NCI-H510A (cell line): ENCODE data around the gene MAPK8IP3.

Experiments
- DNase-seq: peaks from one replicate; lab custom pipeline; 2025; lab: John Stamatoyannopoulos, UW

The MAPK8IP3 gene

GRCh38 chr16:1809281-1809801 is 103.3 kb downstream of the MAPK8IP3 start:
- no peak for DNase-seq

- no peak for DNase-seq
These were observed 104.1 kb downstream of the MAPK8IP3 start for GRCh38 chr16:1810106-1810505.

GRCh38 chr16:1810536-1810935 is 104.5 kb downstream of the MAPK8IP3 start:
- DNase-seq = no peak

- no peak for DNase-seq
These were observed 106.8 kb downstream of the MAPK8IP3 start for GRCh38 chr16:1812732-1813163.

DNA sequence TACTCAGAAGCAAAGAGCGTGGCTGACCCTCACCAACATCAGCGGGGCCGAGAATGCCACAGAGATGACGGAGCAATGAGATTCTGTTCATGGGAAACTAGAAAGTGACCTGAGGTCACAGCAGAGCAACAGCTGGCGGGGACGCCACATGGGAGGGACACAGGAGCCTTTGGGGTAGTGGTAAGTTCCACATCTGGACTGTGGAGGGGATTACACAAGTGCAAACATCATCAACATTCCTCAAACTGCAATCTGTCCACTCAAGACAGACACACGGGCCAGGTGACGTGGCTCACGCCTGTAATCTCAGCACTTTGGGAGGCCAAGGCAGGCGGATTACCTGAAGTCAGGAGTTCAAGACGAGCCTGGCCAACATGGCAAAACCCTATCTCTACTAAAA is 109.5 kb downstream of the MAPK8IP3 start:
- DNase-seq = no peak

DNA sequence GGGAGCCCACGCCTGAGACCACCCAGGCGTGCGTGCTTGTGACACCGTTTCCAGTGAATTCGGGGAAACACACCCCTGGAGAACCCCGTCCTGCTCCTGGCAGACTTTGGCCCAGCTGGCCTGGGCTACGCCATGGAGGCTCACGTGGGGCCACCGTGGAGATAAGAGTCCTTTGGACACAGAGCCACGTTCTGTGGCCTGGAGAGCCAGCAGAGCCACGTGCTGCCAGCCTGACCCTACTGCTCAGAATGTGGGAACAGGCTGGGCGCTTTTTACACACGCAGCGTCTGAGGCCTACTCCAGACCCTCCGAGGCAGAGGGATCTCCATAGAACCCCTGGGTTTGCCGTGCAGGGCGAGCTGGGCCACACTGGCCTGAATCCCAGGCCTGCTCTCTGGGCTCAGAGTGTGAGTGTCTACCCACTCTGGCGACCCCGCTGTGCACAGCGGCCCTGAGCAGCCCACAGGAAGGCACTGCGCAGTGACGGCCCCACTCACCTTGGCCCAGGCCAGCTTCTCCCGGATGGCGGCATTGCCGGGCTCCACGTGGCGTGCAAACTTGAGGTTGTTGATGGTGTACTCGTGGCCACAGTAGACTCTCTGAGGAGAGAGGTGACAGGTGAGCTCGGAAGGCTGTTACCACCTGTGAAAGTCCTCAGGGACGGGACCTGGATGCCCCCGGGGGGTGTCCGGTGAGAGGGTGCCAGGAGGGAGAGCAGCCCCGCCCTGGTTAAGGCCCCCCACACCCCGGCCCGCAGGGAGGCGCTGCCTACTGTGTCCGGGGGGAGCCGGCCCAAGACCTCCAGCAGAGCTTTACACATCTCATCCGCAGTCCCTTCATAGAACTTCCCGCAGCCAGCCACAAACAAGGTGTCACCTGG is 110.6 kb downstream of the MAPK8IP3 start:
- DNase-seq = no peak

DNA sequence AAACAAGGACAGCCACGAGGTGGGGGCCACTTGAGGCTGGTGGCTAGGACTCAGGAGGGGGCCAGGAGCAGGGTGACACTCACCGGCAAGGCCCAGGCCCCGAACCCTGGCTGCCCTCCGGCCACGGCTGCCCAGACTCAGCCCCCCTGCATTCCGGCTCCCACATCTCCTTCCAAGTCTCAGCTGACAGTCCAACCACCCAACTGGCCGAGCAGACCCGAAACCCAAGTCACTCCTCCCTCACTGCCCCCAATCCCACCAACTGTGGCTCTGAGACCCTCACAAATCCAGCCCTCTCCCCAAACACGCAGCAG is 111.2 kb downstream of the MAPK8IP3 start:
- DNase-seq = no peak

DNA sequence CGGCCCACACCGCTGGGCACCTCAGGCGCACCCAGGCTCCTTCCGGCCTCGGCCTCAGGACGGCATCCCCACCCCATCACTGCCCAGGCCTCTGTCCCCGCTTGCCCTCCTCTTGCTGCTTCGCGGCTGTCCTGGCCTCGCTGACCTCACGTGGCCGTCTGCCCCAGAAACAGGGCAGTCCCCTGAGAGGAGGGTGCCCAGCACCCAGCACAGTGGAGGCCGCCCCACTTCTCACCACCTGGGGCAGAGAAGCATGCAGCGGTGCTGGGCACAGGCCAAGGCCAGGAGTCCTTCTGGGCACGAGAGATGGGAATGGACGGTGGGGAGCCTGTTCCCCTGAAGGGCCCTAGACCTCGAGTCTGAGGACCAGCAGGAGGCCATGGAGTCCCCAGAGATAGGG is 111.7 kb downstream of the MAPK8IP3 start:
- DNase-seq = no peak

DNA sequence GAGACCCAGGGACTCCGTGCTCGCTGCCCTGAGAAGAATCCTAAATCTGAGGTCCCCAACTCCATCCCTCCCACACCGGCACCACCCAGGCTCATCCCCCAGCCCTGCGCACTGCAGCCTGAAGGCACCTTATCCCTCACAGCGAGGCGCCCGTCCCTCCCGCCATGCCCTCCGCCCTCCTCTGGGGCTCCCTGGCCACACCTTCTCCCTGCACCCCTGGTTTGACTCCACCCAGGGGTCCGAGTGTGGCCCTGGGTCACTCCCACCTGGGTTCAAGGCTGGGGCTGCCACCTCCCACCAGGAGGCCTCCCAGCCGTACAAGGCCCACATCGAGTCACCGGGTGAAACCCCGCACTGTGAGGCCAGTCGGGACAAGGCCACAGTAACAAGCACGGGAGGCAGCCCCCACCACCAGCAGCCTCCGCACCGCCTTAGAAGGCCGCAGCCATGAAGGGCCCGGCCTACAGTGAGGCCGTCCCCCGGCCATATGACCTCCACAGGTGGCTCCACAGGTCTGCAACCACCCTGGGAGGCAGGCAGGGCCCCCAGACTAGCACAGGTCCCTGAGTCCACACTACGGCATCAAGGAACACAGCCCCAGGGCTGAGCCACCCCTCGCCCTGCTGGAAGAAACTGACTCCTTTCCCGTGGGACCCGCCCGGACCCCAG is 112.3 kb downstream of the MAPK8IP3 start:
- DNase-seq = no peak

- no peak for DNase-seq
These were observed 113.0 kb downstream of the MAPK8IP3 start for GRCh38 chr16:1818873-1819525.

DNA sequence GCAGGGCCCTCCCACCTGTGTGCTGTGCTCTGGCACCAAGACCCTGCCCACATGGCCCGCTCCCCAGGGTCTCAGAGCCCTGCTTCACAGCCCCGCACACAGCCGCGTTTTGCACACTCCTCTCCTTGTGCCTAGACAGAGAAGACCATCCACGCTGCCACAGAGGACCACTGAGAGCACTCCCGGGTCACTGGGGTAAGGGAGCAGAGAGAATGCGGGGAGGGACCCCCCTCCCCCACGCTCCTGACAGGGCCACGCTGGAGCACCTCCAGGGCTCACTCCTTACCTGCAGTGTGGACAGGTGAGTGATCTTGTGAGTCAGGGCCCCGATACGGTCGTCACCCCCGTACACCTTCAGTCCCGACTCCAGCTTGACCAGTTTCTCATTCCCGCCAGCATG is 113.6 kb downstream of the MAPK8IP3 start:
- DNase-seq = no peak
